Measurements from ENCODE around the gene OBSCN. TPM values are rescaled to one million over a fixed set of nuclear protein-coding genes. Genes with fewer than 3 reads are reported as not detected.

OBSCN gene
- total RNA-seq, 1 experiment from 2014 or later: 5.6 TPM

DNA sequence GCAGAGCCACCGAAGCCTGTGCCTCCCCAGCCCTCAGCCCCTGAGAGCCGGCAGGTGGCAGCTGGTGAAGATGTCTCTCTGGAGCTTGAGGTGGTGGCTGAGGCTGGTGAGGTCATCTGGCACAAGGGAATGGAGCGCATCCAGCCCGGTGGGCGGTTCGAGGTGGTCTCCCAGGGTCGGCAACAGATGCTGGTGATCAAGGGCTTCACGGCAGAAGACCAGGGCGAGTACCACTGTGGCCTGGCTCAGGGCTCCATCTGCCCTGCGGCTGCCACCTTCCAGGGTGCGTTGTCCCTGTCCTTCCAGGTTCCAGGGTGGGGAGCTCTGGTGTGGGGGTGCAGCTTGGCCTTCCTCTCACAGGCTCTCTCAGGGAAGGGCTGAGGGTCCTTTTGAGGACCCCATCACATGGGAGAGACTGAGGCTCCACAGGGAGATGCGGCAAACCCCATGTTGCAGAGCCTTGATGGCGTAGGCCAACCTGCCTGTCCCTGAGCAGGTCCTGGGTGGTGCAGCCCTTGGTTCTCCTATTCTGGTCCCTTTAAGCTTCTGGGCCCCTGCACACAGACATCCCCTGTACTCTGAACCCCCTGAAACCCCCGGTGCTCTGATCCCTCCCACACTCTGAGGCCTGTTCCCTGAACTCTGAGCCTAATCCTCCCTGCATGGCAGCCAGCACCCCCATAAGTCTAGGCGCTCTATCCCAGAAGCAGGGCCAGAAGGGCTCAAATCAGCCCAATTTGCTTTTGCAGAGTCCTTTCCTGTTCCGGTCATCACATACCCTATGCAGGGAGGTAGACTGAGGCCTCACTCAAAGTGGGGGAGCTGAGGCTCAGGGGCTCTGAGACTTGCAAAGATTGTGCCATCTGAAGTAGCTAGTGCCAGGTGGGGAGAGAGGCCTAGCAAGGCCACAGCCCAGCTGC lies 110.3 kb downstream of the OBSCN start:
- Mint-ChIP-seq H3K27ac (ENCODE audit: unreplicated experiment) (no peak overlapping the region), H3K9me3 (ENCODE audit: unreplicated experiment) (no peaks in the 10 kb centered on the region), H3K36me3 (ENCODE audit: insufficient read depth, unreplicated experiment) (no peaks in the 10 kb centered on the region), H3K4me3 (ENCODE audit: unreplicated experiment) (no peak overlapping the region), H3K27me3 (ENCODE audit: insufficient read depth, unreplicated experiment) (no peaks in the 10 kb centered on the region), H3K4me1 (ENCODE audit: low read depth, unreplicated experiment) (no peaks in the 10 kb centered on the region)
- BruUV-seq (replicated peaks): no TSS peak
- TF ChIP-seq, protein P1, sequence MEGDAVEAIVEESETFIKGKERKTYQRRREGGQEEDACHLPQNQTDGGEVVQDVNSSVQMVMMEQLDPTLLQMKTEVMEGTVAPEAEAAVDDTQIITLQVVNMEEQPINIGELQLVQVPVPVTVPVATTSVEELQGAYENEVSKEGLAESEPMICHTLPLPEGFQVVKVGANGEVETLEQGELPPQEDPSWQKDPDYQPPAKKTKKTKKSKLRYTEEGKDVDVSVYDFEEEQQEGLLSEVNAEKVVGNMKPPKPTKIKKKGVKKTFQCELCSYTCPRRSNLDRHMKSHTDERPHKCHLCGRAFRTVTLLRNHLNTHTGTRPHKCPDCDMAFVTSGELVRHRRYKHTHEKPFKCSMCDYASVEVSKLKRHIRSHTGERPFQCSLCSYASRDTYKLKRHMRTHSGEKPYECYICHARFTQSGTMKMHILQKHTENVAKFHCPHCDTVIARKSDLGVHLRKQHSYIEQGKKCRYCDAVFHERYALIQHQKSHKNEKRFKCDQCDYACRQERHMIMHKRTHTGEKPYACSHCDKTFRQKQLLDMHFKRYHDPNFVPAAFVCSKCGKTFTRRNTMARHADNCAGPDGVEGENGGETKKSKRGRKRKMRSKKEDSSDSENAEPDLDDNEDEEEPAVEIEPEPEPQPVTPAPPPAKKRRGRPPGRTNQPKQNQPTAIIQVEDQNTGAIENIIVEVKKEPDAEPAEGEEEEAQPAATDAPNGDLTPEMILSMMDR (IDR thresholded peaks at IDR 0.05; ENCODE audit: insufficient read depth in 1 of 2, low read depth in 1 of 2, low read length in 1 of 2, severe bottlenecking in 1 of 2, unreplicated experiment in 1 of 2): no peak
- H3K36me3 ChIP-seq (ENCODE audit: control insufficient read depth, insufficient read depth, low read length): no peaks in the 10 kb centered on the region
- peak in 1 of 2 experiments; percentile 22 for DNase-seq
- ChIA-PET POLR2A (no interaction called here), CTCF (no interaction called here)
- H3K27me3 ChIP-seq (replicated peaks; ENCODE audit: control insufficient read depth, insufficient read depth, low read length): no peaks in the 10 kb centered on the region
- H3K9me3 ChIP-seq: peaks cover 5% of the 10 kb centered on the region
- no peaks in the 10 kb centered on the region for H3K4me1 ChIP-seq
- intact Hi-C loops (cut with micrococcal nuclease; ENCODE audit: unreplicated experiment): no loop called here
- no peak overlapping the region for H3K4me3 ChIP-seq (ENCODE audit: low read depth, low read length)

DNA sequence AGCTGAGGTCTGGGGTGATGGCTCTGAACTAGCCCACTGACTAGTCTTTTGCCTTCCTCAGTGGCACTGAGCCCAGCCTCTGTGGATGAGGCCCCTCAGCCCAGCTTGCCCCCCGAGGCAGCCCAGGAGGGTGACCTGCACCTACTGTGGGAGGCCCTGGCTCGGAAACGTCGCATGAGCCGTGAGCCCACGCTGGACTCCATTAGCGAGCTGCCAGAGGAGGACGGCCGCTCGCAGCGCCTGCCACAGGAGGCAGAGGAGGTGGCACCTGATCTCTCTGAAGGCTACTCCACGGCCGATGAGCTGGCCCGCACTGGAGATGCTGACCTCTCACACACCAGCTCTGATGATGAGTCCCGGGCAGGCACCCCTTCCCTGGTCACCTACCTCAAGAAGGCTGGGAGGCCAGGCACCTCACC lies 111.0 kb downstream of the OBSCN start:
- Histone ChIP-seq H3K27me3 (replicated peaks; ENCODE audit: control insufficient read depth, insufficient read depth, low read length) (no peaks in the 10 kb centered on the region), H3K4me3 (ENCODE audit: low read depth, low read length) (no peak overlapping the region), H3K36me3 (ENCODE audit: control insufficient read depth, insufficient read depth, low read length) (no peaks in the 10 kb centered on the region), H3K9me3 (no peaks in the 10 kb centered on the region; the same call in none of the 2 replicates), H3K4me1 (no peaks in the 10 kb centered on the region)
- Mint-ChIP-seq H3K36me3 (ENCODE audit: insufficient read depth, unreplicated experiment) (no peaks in the 10 kb centered on the region), H3K9me3 (ENCODE audit: unreplicated experiment) (no peaks in the 10 kb centered on the region), H3K27ac (ENCODE audit: unreplicated experiment) (no peak overlapping the region), H3K27me3 (ENCODE audit: insufficient read depth, unreplicated experiment) (no peaks in the 10 kb centered on the region), H3K4me1 (ENCODE audit: low read depth, unreplicated experiment) (no peaks in the 10 kb centered on the region), H3K4me3 (ENCODE audit: unreplicated experiment) (no peak overlapping the region)
- TF ChIP-seq, protein P1 (IDR thresholded peaks at IDR 0.05; ENCODE audit: insufficient read depth in 1 of 2, low read depth in 1 of 2, low read length in 1 of 2, severe bottlenecking in 1 of 2, unreplicated experiment in 1 of 2): no peak
- peak in 1 of 2 experiments; percentile 16 for DNase-seq
- CTCF ChIA-PET: no interaction called here
- POLR2A ChIA-PET: no interaction called here
- intact Hi-C loops (cut with micrococcal nuclease; ENCODE audit: unreplicated experiment): no loop called here
- BruUV-seq (replicated peaks): no TSS peak

DNA sequence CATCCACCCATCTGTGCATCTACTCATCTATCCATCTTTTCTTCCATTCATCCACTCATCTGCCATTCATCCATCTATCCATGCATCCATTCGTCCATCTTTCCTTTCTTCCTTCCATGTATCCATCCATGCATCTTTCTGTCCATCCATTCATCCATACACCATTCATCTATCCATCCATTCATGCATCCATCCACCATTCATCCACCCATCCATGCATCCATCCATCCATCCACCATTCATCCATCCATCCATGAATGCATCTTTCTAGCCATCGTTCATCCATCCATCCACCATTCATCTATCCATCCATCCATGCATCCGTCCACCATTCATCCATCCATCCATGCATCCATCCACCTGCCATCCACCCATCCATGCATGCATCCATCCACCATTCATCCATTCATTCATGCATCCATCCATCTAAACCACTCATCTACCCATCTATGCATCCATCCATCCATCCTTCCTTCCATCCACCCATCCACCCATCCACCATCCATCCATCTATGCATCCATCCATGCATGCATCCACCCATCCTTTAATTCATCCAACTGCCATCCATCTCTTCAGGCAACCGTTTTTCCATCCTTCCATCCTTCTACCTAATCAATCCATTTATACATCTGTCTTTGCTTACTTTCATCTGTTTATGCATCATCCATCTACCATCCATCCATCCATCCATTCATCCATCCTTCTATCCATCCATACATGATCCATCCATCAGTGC lies 111.7 kb downstream of the OBSCN start:
- DNase-seq: no peak
- CTCF ChIA-PET: no interaction called here
- Mint-ChIP-seq H3K9me3 (ENCODE audit: unreplicated experiment) (no peaks in the 10 kb centered on the region), H3K36me3 (ENCODE audit: insufficient read depth, unreplicated experiment) (no peaks in the 10 kb centered on the region), H3K27ac (ENCODE audit: unreplicated experiment) (no peak overlapping the region), H3K4me3 (ENCODE audit: unreplicated experiment) (no peak overlapping the region), H3K4me1 (ENCODE audit: low read depth, unreplicated experiment) (no peaks in the 10 kb centered on the region), H3K27me3 (ENCODE audit: insufficient read depth, unreplicated experiment) (no peaks in the 10 kb centered on the region)
- POLR2A ChIA-PET: no interaction called here
- Histone ChIP-seq H3K4me3 (ENCODE audit: low read depth, low read length) (no peak overlapping the region), H3K9me3 (no peaks in the 10 kb centered on the region; the same call in 1 of the 2 replicates), H3K4me1 (no peaks in the 10 kb centered on the region), H3K36me3 (ENCODE audit: control insufficient read depth, insufficient read depth, low read length) (no peaks in the 10 kb centered on the region), H3K27me3 (replicated peaks; ENCODE audit: control insufficient read depth, insufficient read depth, low read length) (no peaks in the 10 kb centered on the region)
- TF ChIP-seq, protein P1 (IDR thresholded peaks at IDR 0.05; ENCODE audit: insufficient read depth in 1 of 2, low read depth in 1 of 2, low read length in 1 of 2, severe bottlenecking in 1 of 2, unreplicated experiment in 1 of 2): no peak
- intact Hi-C loops (cut with micrococcal nuclease; ENCODE audit: unreplicated experiment): no loop called here
- BruUV-seq (replicated peaks): no TSS peak
